ENCODE results near the gene VENTX.

Gene VENTX

GRCh38 chr10:133252223-133252552, 14.5 kb downstream of the VENTX start:
- Histone ChIP-seq H3K4me1 (ENCODE audit: control insufficient read depth, insufficient read depth, low read length) (no peaks in the 10 kb centered on the region), H3K36me3 (ENCODE audit: control insufficient read depth in 2 of 2, insufficient read depth in 1 of 2, low read length in 2 of 2) (no peaks in the 10 kb centered on the region), H3K27ac (ENCODE audit: extremely low read depth, low read depth, low read length) (no peak overlapping the region), H3K9me3 (ENCODE audit: control insufficient read depth, insufficient read depth, low read depth, low read length) (no peaks in the 10 kb centered on the region), H3K4me3 (ENCODE audit: low read depth, low read length) (no peak overlapping the region)
- TF ChIP-seq ZNF433 (tag by site-specific recombination; IDR thresholded peaks at IDR 0.05; ENCODE audit: low read depth): no peak
- TF ChIP-seq OVOL3 (tag by site-specific recombination; IDR thresholded peaks at IDR 0.05): no peak
- TF ChIP-seq REPIN1 (tag by site-specific recombination; IDR thresholded peaks at IDR 0.05; ENCODE audit: low read depth): no peak
- no peak for TF ChIP-seq ZNF10 (tag by site-specific recombination; IDR thresholded peaks at IDR 0.05)
- TF ChIP-seq, protein P1, sequence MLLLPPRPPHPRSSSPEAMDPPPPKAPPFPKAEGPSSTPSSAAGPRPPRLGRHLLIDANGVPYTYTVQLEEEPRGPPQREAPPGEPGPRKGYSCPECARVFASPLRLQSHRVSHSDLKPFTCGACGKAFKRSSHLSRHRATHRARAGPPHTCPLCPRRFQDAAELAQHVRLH (tag by site-specific recombination; IDR thresholded peaks at IDR 0.05): no peak
- TF ChIP-seq ZNF629 (tag by site-specific recombination; IDR thresholded peaks at IDR 0.05): no peak
- TF ChIP-seq ZNF426 (tag by site-specific recombination; IDR thresholded peaks at IDR 0.05): no peak
- TF ChIP-seq ZNF701 (tag by site-specific recombination; IDR thresholded peaks at IDR 0.05): no peak
- no peak for TF ChIP-seq ZNF37A (tag by site-specific recombination; IDR thresholded peaks at IDR 0.05)
- no peak for TF ChIP-seq ZNF596 (tag by site-specific recombination; IDR thresholded peaks at IDR 0.05)
- TF ChIP-seq ZNF341 (tag by site-specific recombination; IDR thresholded peaks at IDR 0.05; ENCODE audit: low read depth): no peak
- TF ChIP-seq ZNF664 (tag by site-specific recombination; IDR thresholded peaks at IDR 0.05): no peak
- no peak for TF ChIP-seq YY2 (tag by site-specific recombination; IDR thresholded peaks at IDR 0.05)
- TF ChIP-seq ZNF394 (tag by site-specific recombination; IDR thresholded peaks at IDR 0.05; ENCODE audit: borderline replicate concordance): no peak
- TF ChIP-seq ZBTB8A (tag by site-specific recombination; IDR thresholded peaks at IDR 0.05): no peak
- TF ChIP-seq, protein P2, sequence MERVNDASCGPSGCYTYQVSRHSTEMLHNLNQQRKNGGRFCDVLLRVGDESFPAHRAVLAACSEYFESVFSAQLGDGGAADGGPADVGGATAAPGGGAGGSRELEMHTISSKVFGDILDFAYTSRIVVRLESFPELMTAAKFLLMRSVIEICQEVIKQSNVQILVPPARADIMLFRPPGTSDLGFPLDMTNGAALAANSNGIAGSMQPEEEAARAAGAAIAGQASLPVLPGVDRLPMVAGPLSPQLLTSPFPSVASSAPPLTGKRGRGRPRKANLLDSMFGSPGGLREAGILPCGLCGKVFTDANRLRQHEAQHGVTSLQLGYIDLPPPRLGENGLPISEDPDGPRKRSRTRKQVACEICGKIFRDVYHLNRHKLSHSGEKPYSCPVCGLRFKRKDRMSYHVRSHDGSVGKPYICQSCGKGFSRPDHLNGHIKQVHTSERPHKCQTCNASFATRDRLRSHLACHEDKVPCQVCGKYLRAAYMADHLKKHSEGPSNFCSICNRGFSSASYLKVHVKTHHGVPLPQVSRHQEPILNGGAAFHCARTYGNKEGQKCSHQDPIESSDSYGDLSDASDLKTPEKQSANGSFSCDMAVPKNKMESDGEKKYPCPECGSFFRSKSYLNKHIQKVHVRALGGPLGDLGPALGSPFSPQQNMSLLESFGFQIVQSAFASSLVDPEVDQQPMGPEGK (tag by site-specific recombination; IDR thresholded peaks at IDR 0.05): no peak
- no peak for TF ChIP-seq ZBTB49 (tag by site-specific recombination; IDR thresholded peaks at IDR 0.05; ENCODE audit: low read depth)
- TF ChIP-seq SALL2 (tag by site-specific recombination; IDR thresholded peaks at IDR 0.05; ENCODE audit: borderline replicate concordance): no peak
- no peak for TF ChIP-seq ZNF530 (tag by site-specific recombination; IDR thresholded peaks at IDR 0.05; ENCODE audit: low read depth)
- POLR2A ChIA-PET: no interaction called here
- CTCF ChIA-PET: no interaction called here

DNA sequence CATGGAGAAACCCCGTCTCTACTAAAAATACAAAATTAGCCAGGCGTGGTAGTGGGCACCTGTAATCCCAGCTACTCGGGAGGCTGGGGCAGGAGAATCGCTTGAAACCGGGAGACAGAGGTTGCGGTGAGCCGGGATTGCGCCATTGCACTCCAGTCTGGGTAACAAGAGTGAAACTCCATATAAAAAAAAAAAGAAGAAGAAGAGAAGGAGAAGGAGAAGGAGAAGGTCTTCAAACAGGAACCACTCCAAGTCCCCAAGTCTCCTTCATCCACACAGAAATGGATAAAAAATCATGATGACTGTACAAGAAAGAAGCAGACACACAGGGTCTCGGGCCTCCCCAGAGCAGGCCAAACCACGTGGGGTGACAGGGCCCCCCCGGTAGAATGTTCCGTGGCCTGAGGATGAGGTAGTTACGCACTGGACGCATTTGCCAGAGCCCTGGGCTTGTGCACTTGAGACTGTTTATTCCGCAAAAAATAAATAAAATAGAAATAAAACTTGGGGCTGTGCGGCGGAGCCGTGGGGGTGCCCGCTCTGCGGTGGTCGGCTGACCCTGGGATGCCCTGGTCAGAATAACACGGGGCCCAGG, 15.8 kb downstream of the VENTX start:
- H3K9me3 ChIP-seq (ENCODE audit: control insufficient read depth, insufficient read depth, low read depth, low read length): no peaks in the 10 kb centered on the region
- no peak overlapping the region for H3K4me3 ChIP-seq (ENCODE audit: low read depth, low read length)
- no peaks in the 10 kb centered on the region; the same call in 1 of the 2 replicates for H3K4me1 ChIP-seq (ENCODE audit: control insufficient read depth, insufficient read depth, low read length)
- H3K27ac ChIP-seq (ENCODE audit: extremely low read depth, low read depth, low read length): no peak overlapping the region
- ChIA-PET CTCF (no interaction called here), POLR2A (no interaction called here)
- no peaks in the 10 kb centered on the region for H3K36me3 ChIP-seq (ENCODE audit: control insufficient read depth in 2 of 2, insufficient read depth in 1 of 2, low read length in 2 of 2)
- TF ChIP-seq ZNF221 (tag by site-specific recombination; IDR thresholded peaks at IDR 0.05; ENCODE audit: borderline replicate concordance): no peak
- TF ChIP-seq ZNF561 (tag by site-specific recombination; IDR thresholded peaks at IDR 0.05; ENCODE audit: borderline replicate concordance): no peak
- no peak for TF ChIP-seq PRDM1 (tag by site-specific recombination; IDR thresholded peaks at IDR 0.05)
- no peak for TF ChIP-seq ZEB2 (tag by site-specific recombination; IDR thresholded peaks at IDR 0.05)
- TF ChIP-seq, protein P3, sequence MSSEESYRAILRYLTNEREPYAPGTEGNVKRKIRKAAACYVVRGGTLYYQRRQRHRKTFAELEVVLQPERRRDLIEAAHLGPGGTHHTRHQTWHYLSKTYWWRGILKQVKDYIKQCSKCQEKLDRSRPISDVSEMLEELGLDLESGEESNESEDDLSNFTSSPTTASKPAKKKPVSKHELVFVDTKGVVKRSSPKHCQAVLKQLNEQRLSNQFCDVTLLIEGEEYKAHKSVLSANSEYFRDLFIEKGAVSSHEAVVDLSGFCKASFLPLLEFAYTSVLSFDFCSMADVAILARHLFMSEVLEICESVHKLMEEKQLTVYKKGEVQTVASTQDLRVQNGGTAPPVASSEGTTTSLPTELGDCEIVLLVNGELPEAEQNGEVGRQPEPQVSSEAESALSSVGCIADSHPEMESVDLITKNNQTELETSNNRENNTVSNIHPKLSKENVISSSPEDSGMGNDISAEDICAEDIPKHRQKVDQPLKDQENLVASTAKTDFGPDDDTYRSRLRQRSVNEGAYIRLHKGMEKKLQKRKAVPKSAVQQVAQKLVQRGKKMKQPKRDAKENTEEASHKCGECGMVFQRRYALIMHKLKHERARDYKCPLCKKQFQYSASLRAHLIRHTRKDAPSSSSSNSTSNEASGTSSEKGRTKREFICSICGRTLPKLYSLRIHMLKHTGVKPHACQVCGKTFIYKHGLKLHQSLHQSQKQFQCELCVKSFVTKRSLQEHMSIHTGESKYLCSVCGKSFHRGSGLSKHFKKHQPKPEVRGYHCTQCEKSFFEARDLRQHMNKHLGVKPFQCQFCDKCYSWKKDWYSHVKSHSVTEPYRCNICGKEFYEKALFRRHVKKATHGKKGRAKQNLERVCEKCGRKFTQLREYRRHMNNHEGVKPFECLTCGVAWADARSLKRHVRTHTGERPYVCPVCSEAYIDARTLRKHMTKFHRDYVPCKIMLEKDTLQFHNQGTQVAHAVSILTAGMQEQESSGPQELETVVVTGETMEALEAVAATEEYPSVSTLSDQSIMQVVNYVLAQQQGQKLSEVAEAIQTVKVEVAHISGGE (tag by site-specific recombination; conservative IDR thresholded peaks at IDR 0.05; ENCODE audit: low read depth): no peak
- no peak for TF ChIP-seq ZNF132 (tag by site-specific recombination; IDR thresholded peaks at IDR 0.05; ENCODE audit: borderline replicate concordance)
- TF ChIP-seq GLIS2 (tag by site-specific recombination; IDR thresholded peaks at IDR 0.05): no peak
